ENCODE data around the gene GAPVD1. TPM values are rescaled to one million over a fixed set of nuclear protein-coding genes. Genes with fewer than 3 reads are reported as not detected.
A peak's percentile ranks its signal among the peaks of the same experiment; 100 is the strongest.

The GAPVD1 gene
- total and polyA plus RNA-seq, 10 of the 15 experiments (the other 5 are each of a cell fraction or from before 2014, with no cell fraction given), result 4.3 to 36.6 (median 25.9) TPM

- Histone ChIP-seq H3K27me3 (replicated peaks in 1 of 2; ENCODE audit: control insufficient read depth in 2 of 2, insufficient read depth in 2 of 2, low read length in 1 of 2) (no peaks in the 10 kb centered on the region), H3K27ac (ENCODE audit: control insufficient read depth, insufficient read depth) (no peak overlapping the region), H3K4me2 (ENCODE audit: control insufficient read depth, insufficient read depth) (no peak overlapping the region), H4K20me1 (ENCODE audit: control insufficient read depth, insufficient read depth) (no peaks in the 10 kb centered on the region; the same call in 1 of the 2 replicates), H2AFZ (ENCODE audit: control insufficient read depth, low read depth, low read length) (no peak overlapping the region), H3K4me1 (ENCODE audit: control insufficient read depth, insufficient read depth, low read length) (peaks cover 10% of the 10 kb centered on the region), H3K9me3 (replicated peaks; ENCODE audit: control insufficient read depth, insufficient read depth, low read length) (no peaks in the 10 kb centered on the region; the same call in 2 of the 3 replicates), H3K4me3 (no peak overlapping the region), H3K36me3 (ENCODE audit: control insufficient read depth in 2 of 2, insufficient read depth in 2 of 2, low read length in 1 of 2) (no peaks in the 10 kb centered on the region), H3K79me2 (ENCODE audit: control insufficient read depth, insufficient read depth, low read length) (no peaks in the 10 kb centered on the region), H3K9ac (ENCODE audit: control insufficient read depth, insufficient read depth, low read length) (no peak overlapping the region)
- POLR2A ChIA-PET, result no interaction called here
- ATAC-seq, result peak; percentile 55
- TF ChIP-seq TCF12 (IDR thresholded peaks at IDR 0.05; ENCODE audit: low read depth, low read length), result no peak
- intact Hi-C loops (cut with micrococcal nuclease; ENCODE audit: unreplicated experiment) (loop anchor here (5.0 kb wide), 2 partner anchors 988 to 1083 kb away; no protein-coding TSS in a partner anchor), in situ Hi-C loops (cut with MboI) (loop anchor here (5.0 kb wide), 3 partner anchors 823 to 1068 kb away; no protein-coding TSS in a partner anchor)
- no peak for FAIRE-seq
- RAD21 ChIA-PET (ENCODE audit: unreplicated experiment), result interaction anchor here (0.7 to 2.5 kb wide), 3 partner anchors 94 to 152 kb away, joined by 3 to 6 read pairs (median 3); no protein-coding TSS in a partner anchor
- CTCF ChIA-PET, result interaction anchor here (2.8 kb wide), 1 partner anchor 221 kb away, joined by 16 read pairs; no protein-coding TSS in a partner anchor
- no peak for DNase-seq (ENCODE audit: low read depth, low spot score)
- BruUV-seq (replicated peaks), result no TSS peak
- SMC1A ChIA-PET (ENCODE audit: uncharacterized antibody, unreplicated experiment), result interaction anchor here (1.3 to 2.2 kb wide), 2 partner anchors 149 to 1082 kb away, joined by 3 to 14 read pairs; no protein-coding TSS in a partner anchor
- WGBS (ENCODE audit: insufficient coverage, insufficient replicate concordance, low lambda C conversion rate, missing lambda C conversion rate), result 78% methylated on average over 18 of the region's 20 CpGs
Observed at GRCh38 chr9:125409217-125409636, 147.6 kb downstream of the GAPVD1 start.

- ChIA-PET RAD21 (ENCODE audit: unreplicated experiment) (interaction anchor here (0.7 to 0.9 kb wide), 2 partner anchors 93 to 149 kb away, joined by 3 read pairs; no protein-coding TSS in a partner anchor), POLR2A (no interaction called here)
- intact Hi-C loops (cut with micrococcal nuclease; ENCODE audit: unreplicated experiment), result loop anchor here (1.0 to 5.0 kb wide), 3 partner anchors 221 to 1082 kb away; no protein-coding TSS in a partner anchor
- peak; percentile 89 for TF ChIP-seq NFYB (IDR thresholded peaks at IDR 0.05; ENCODE audit: insufficient read depth, low read depth, low read length)
- peak; percentile 96 for TF ChIP-seq PKNOX1 (IDR thresholded peaks at IDR 0.05)
- TF ChIP-seq CBX5 (IDR thresholded peaks at IDR 0.05; ENCODE audit: low read depth), result no peak
- no peak for TF ChIP-seq TCF3 (IDR thresholded peaks at IDR 0.05; ENCODE audit: borderline replicate concordance, insufficient read depth, low read depth, low read length)
- peak; percentile 91 for TF ChIP-seq HDGF (IDR thresholded peaks at IDR 0.05)
- 0 out of 2 replicates have a peak, but pooled peaks have one; percentile 20 for TF ChIP-seq ZBTB11 (CRISPR knock-in tag; IDR thresholded peaks at IDR 0.05)
- no peak for TF ChIP-seq CBFB (IDR thresholded peaks at IDR 0.05; ENCODE audit: low read depth)
Observed at GRCh38 chr9:125409637-125410521, 148.3 kb downstream of the GAPVD1 start.

More at GRCh38 chr9:125409637-125410521, 148.3 kb downstream of the GAPVD1 start:
- CTCF ChIA-PET, result no interaction called here
- DNase-seq (ENCODE audit: low read depth, low spot score), result no peak
- H3K36me3 ChIP-seq (ENCODE audit: control insufficient read depth in 2 of 2, insufficient read depth in 2 of 2, low read length in 1 of 2), result no peaks in the 10 kb centered on the region
- H2AFZ ChIP-seq (ENCODE audit: control insufficient read depth, low read depth, low read length), result no peak overlapping the region
- 78% methylated on average over 13 of the region's 13 CpGs for WGBS (ENCODE audit: insufficient coverage, insufficient replicate concordance, low lambda C conversion rate, missing lambda C conversion rate)
- SMC1A ChIA-PET (ENCODE audit: uncharacterized antibody, unreplicated experiment), result no interaction called here
- H4K20me1 ChIP-seq (ENCODE audit: control insufficient read depth, insufficient read depth), result no peaks in the 10 kb centered on the region; the same call in 1 of the 2 replicates
- no peaks in the 10 kb centered on the region for H3K79me2 ChIP-seq (ENCODE audit: control insufficient read depth, insufficient read depth, low read length)
- peaks cover 10% of the 10 kb centered on the region for H3K4me1 ChIP-seq (ENCODE audit: control insufficient read depth, insufficient read depth, low read length)
- no peak overlapping the region for H3K9ac ChIP-seq (ENCODE audit: control insufficient read depth, insufficient read depth, low read length)
- BruUV-seq (replicated peaks), result no TSS peak
- peak; percentile 45 for ATAC-seq
- no peak overlapping the region for H3K4me2 ChIP-seq (ENCODE audit: control insufficient read depth, insufficient read depth)
- no peaks in the 10 kb centered on the region for H3K27me3 ChIP-seq (replicated peaks in 1 of 2; ENCODE audit: control insufficient read depth in 2 of 2, insufficient read depth in 2 of 2, low read length in 1 of 2)
- in situ Hi-C loops (cut with MboI), result loop anchor here (5.0 kb wide), 3 partner anchors 822 to 1067 kb away; no protein-coding TSS in a partner anchor
- no peak overlapping the region for H3K4me3 ChIP-seq
- H3K9me3 ChIP-seq (replicated peaks; ENCODE audit: control insufficient read depth, insufficient read depth, low read length), result no peaks in the 10 kb centered on the region; the same call in 2 of the 3 replicates
- peak; percentile 79 for FAIRE-seq
- H3K27ac ChIP-seq (ENCODE audit: control insufficient read depth, insufficient read depth), result no peak overlapping the region

Measured in GM12878 (cell line).